Hippocampal formation (tissue), 2 donors: ENCODE results near the gene PDZD7.

Experiments
- DNase-seq, 2 donors: peaks; one replicate each; lab custom pipeline; 2025; lab: John Stamatoyannopoulos, UW

PDZD7 gene

GRCh38 chr10:101002456-101002855, 28.5 kb downstream of the PDZD7 start:
- no peak for DNase-seq

GRCh38 chr10:101001659-101002035, 29.3 kb downstream of the PDZD7 start:
- DNase-seq: no peak

GRCh38 chr10:101000915-101001658, 29.8 kb downstream of the PDZD7 start:
- DNase-seq: peak; percentile 60 to 61

- no peak for DNase-seq
Observed at GRCh38 chr10:101000127-101000914, 30.6 kb downstream of the PDZD7 start.

GRCh38 chr10:100999742-101000126, 31.2 kb downstream of the PDZD7 start, which contains the start of gene LZTS2:
LZTS2 (plus strand) TSS chr10:100999808; CDS start chr10:101002539, 2,731 bp downstream.
- peak in 1 of 2 donors; percentile 76 for DNase-seq

- peak; percentile 61 to 79 for DNase-seq
Observed at GRCh38 chr10:100998991-100999741, 31.8 kb downstream of the PDZD7 start.

- DNase-seq: peak; percentile 92 to 95
Observed at GRCh38 chr10:100998183-100998990, 32.5 kb downstream of the PDZD7 start.

- peak; percentile 70 to 79 for DNase-seq
Observed at GRCh38 chr10:100997360-100998182, 33.4 kb downstream of the PDZD7 start.

- no peak for DNase-seq
Observed at GRCh38 chr10:100996678-100997359, 34.1 kb downstream of the PDZD7 start.

GRCh38 chr10:100995181-100995580, 35.7 kb downstream of the PDZD7 start:
- DNase-seq: no peak

GRCh38 chr10:100993986-100994708, 36.8 kb downstream of the PDZD7 start:
- peak; percentile 52 to 55 for DNase-seq

GRCh38 chr10:100989088-100989487, 41.8 kb downstream of the PDZD7 start:
- DNase-seq: no peak

- DNase-seq: no peak
Observed at GRCh38 chr10:100988166-100988565, 42.8 kb downstream of the PDZD7 start.

GRCh38 chr10:100987685-100988049, 43.3 kb downstream of the PDZD7 start:
- no peak for DNase-seq

- DNase-seq: peak; percentile 54 to 82
Observed at GRCh38 chr10:100986952-100987684, 43.8 kb downstream of the PDZD7 start, which contains the start of the genes MRPL43 and TWNK. MRPL43 (minus strand) TSS chr10:100987497; CDS start chr10:100987443, 54 bp downstream. TWNK (plus strand) TSS chr10:100987543; CDS start chr10:100988211, 668 bp downstream.

GRCh38 chr10:100986623-100986951, 44.3 kb downstream of the PDZD7 start:
- no peak for DNase-seq

GRCh38 chr10:100985336-100985735, 45.6 kb downstream of the PDZD7 start:
- DNase-seq: no peak

GRCh38 chr10:100984672-100985177, 46.2 kb downstream of the PDZD7 start:
- no peak for DNase-seq
